ENCODE data around the gene ST3GAL5. TPM values are rescaled to one million over a fixed set of nuclear protein-coding genes. Genes with fewer than 3 reads are reported as not detected.

ST3GAL5 gene
- total RNA-seq, 5 donors from 2014 or later (not counting 1 experiment from before 2014, with no cell fraction given), result 22.8 to 56.2 (median 31.9) TPM

GRCh38 chr2:85799215-85799956 lies 89.4 kb downstream of the ST3GAL5 start:
- H3K27me3 ChIP-seq (replicated peaks in 1 of 2; ENCODE audit: control insufficient read depth in 2 of 2, extremely low read depth in 1 of 2, insufficient read depth in 2 of 2, low read length in 1 of 2), result peaks cover 0 to 34% of the 10 kb centered on the region in 2 experiments
- DNase-seq (peak in 1 of 35 experiments; percentile 10), ATAC-seq (replicated peaks in 1 of 4) (no peak)
- 83% methylated on average over 7 of the region's 11 CpGs for WGBS (ENCODE audit: insufficient coverage)
- H3K4me1 Mint-ChIP-seq, result peaks cover 8 to 9% (median 9%) of the 10 kb centered on the region in 3 donors
- no peaks in the 10 kb centered on the region for H3K9me3 ChIP-seq
- H3K27me3 Mint-ChIP-seq, result peaks cover 11 to 20% of the 10 kb centered on the region in 2 donors
- H3K27ac Mint-ChIP-seq, result no peak overlapping the region
- H3K36me3 ChIP-seq (ENCODE audit: control insufficient read depth in 2 of 2, extremely low read depth in 1 of 2, insufficient read depth in 1 of 2, low read length in 1 of 2), result no peaks in the 10 kb centered on the region
- H3K4me3 Mint-ChIP-seq, result no peak overlapping the region
- peaks cover 0 to 9% (median 0%) of the 10 kb centered on the region in 3 donors for H3K9me3 Mint-ChIP-seq
- H3K27ac ChIP-seq (ENCODE audit: low read length), result no peak overlapping the region
- H3K36me3 Mint-ChIP-seq, result no peaks in the 10 kb centered on the region
- POLR2A ChIA-PET, result interaction anchor here in 1 of 2 donors (0.6 kb wide), 2 partner anchors 25 to 57 kb away, joined by 3 read pairs; no protein-coding TSS in a partner anchor
- CTCF ChIA-PET, result interaction anchor here in 1 of 2 donors (0.6 kb wide), 1 partner anchor 231 kb away, joined by 3 read pairs; no protein-coding TSS in a partner anchor
- no peak overlapping the region for H3K4me3 ChIP-seq (ENCODE audit: control insufficient read depth in 1 of 2, extremely low read depth in 1 of 2, low read length in 1 of 2)
- peaks cover 6% of the 10 kb centered on the region in 2 experiments for H3K4me1 ChIP-seq (ENCODE audit: control insufficient read depth in 1 of 2, extremely low read depth in 1 of 2, insufficient read depth in 2 of 2, low read length in 2 of 2)

GRCh38 chr2:85797921-85798320 lies 90.9 kb downstream of the ST3GAL5 start:
- Histone ChIP-seq H3K4me1 (ENCODE audit: control insufficient read depth in 1 of 2, extremely low read depth in 1 of 2, insufficient read depth in 2 of 2, low read length in 2 of 2) (no peaks in the 10 kb centered on the region), H3K27ac (ENCODE audit: low read length) (no peak overlapping the region), H3K27me3 (replicated peaks in 1 of 2; ENCODE audit: control insufficient read depth in 2 of 2, extremely low read depth in 1 of 2, insufficient read depth in 2 of 2, low read length in 1 of 2) (peaks cover 0 to 38% of the 10 kb centered on the region in 2 experiments), H3K9me3 (no peaks in the 10 kb centered on the region), H3K36me3 (ENCODE audit: control insufficient read depth in 2 of 2, extremely low read depth in 1 of 2, insufficient read depth in 1 of 2, low read length in 1 of 2) (no peaks in the 10 kb centered on the region), H3K4me3 (ENCODE audit: control insufficient read depth in 1 of 2, extremely low read depth in 1 of 2, low read length in 1 of 2) (no peak overlapping the region)
- DNase-seq, result no peak
- no peak overlapping the region for H3K27ac Mint-ChIP-seq
- CTCF ChIA-PET, result no interaction called here
- no peaks in the 10 kb centered on the region for H3K36me3 Mint-ChIP-seq
- 89% methylated on average over 3 of the region's 6 CpGs for WGBS (ENCODE audit: insufficient coverage)
- H3K4me3 Mint-ChIP-seq, result no peak overlapping the region
- no peaks in the 10 kb centered on the region for H3K4me1 Mint-ChIP-seq
- no peak for ATAC-seq (replicated peaks in 1 of 4)
- POLR2A ChIA-PET, result no interaction called here
- H3K9me3 Mint-ChIP-seq, result peaks cover 0 to 9% (median 0%) of the 10 kb centered on the region in 3 donors
- peaks cover 11 to 24% of the 10 kb centered on the region in 2 donors for H3K27me3 Mint-ChIP-seq

GRCh38 chr2:85797263-85797660 lies 91.5 kb downstream of the ST3GAL5 start:
- ChIA-PET POLR2A (no interaction called here), CTCF (no interaction called here)
- Histone ChIP-seq H3K36me3 (ENCODE audit: control insufficient read depth in 2 of 2, extremely low read depth in 1 of 2, insufficient read depth in 1 of 2, low read length in 1 of 2) (no peaks in the 10 kb centered on the region), H3K4me1 (ENCODE audit: control insufficient read depth in 1 of 2, extremely low read depth in 1 of 2, insufficient read depth in 2 of 2, low read length in 2 of 2) (no peaks in the 10 kb centered on the region), H3K27ac (ENCODE audit: low read length) (no peak overlapping the region), H3K27me3 (replicated peaks in 1 of 2; ENCODE audit: control insufficient read depth in 2 of 2, extremely low read depth in 1 of 2, insufficient read depth in 2 of 2, low read length in 1 of 2) (peaks cover 0 to 40% of the 10 kb centered on the region in 2 experiments), H3K4me3 (ENCODE audit: control insufficient read depth in 1 of 2, extremely low read depth in 1 of 2, low read length in 1 of 2) (no peak overlapping the region), H3K9me3 (no peaks in the 10 kb centered on the region)
- 80% methylated on average over 12 of the region's 13 CpGs for WGBS (ENCODE audit: insufficient coverage)
- no peak overlapping the region for H3K27ac Mint-ChIP-seq
- H3K4me1 Mint-ChIP-seq, result no peaks in the 10 kb centered on the region
- H3K9me3 Mint-ChIP-seq, result peaks cover 0 to 9% (median 0%) of the 10 kb centered on the region in 3 donors
- no peak overlapping the region for H3K4me3 Mint-ChIP-seq
- H3K27me3 Mint-ChIP-seq, result peaks cover 15 to 29% of the 10 kb centered on the region in 2 donors
- DNase-seq (no peak), ATAC-seq (replicated peaks in 1 of 4) (no peak)
- no peaks in the 10 kb centered on the region for H3K36me3 Mint-ChIP-seq

GRCh38 chr2:85796341-85797262 lies 92.2 kb downstream of the ST3GAL5 start:
- H3K27me3 Mint-ChIP-seq, result peaks cover 19 to 33% of the 10 kb centered on the region in 2 donors
- H3K36me3 Mint-ChIP-seq, result no peaks in the 10 kb centered on the region
- H3K4me1 Mint-ChIP-seq, result no peaks in the 10 kb centered on the region
- peaks cover 0 to 9% (median 0%) of the 10 kb centered on the region in 3 donors for H3K9me3 Mint-ChIP-seq
- H3K27me3 ChIP-seq (replicated peaks in 1 of 2; ENCODE audit: control insufficient read depth in 2 of 2, extremely low read depth in 1 of 2, insufficient read depth in 2 of 2, low read length in 1 of 2), result peaks cover 0 to 45% of the 10 kb centered on the region in 2 experiments
- ChIA-PET CTCF (no interaction called here), POLR2A (no interaction called here)
- no peaks in the 10 kb centered on the region for H3K36me3 ChIP-seq (ENCODE audit: control insufficient read depth in 2 of 2, extremely low read depth in 1 of 2, insufficient read depth in 1 of 2, low read length in 1 of 2)
- H3K4me3 ChIP-seq (ENCODE audit: control insufficient read depth in 1 of 2, extremely low read depth in 1 of 2, low read length in 1 of 2), result no peak overlapping the region
- peak overlapping the region in 1 of 2 donors; percentile 29 for H3K27ac Mint-ChIP-seq
- DNase-seq (no peak), ATAC-seq (replicated peaks in 1 of 4) (no peak)
- H3K4me3 Mint-ChIP-seq, result no peak overlapping the region
- no peaks in the 10 kb centered on the region for H3K4me1 ChIP-seq (ENCODE audit: control insufficient read depth in 1 of 2, extremely low read depth in 1 of 2, insufficient read depth in 2 of 2, low read length in 2 of 2)
- no peaks in the 10 kb centered on the region for H3K9me3 ChIP-seq
- 87% methylated on average over 22 of the region's 22 CpGs for WGBS (ENCODE audit: insufficient coverage)
- no peak overlapping the region for H3K27ac ChIP-seq (ENCODE audit: low read length)

- WGBS (ENCODE audit: insufficient coverage), result 81% methylated on average over 6 of the region's 6 CpGs
- Mint-ChIP-seq H3K27ac (peak overlapping the region in 1 of 2 donors; percentile 29), H3K36me3 (no peaks in the 10 kb centered on the region), H3K9me3 (peaks cover 0 to 4% (median 0%) of the 10 kb centered on the region in 3 donors), H3K4me1 (no peaks in the 10 kb centered on the region), H3K4me3 (no peak overlapping the region), H3K27me3 (peaks cover 19 to 37% of the 10 kb centered on the region in 2 donors)
- Histone ChIP-seq H3K36me3 (ENCODE audit: control insufficient read depth in 2 of 2, extremely low read depth in 1 of 2, insufficient read depth in 1 of 2, low read length in 1 of 2) (no peaks in the 10 kb centered on the region), H3K27me3 (replicated peaks in 1 of 2; ENCODE audit: control insufficient read depth in 2 of 2, extremely low read depth in 1 of 2, insufficient read depth in 2 of 2, low read length in 1 of 2) (peaks cover 0 to 46% of the 10 kb centered on the region in 2 experiments), H3K27ac (ENCODE audit: low read length) (no peak overlapping the region), H3K9me3 (no peaks in the 10 kb centered on the region), H3K4me3 (ENCODE audit: control insufficient read depth in 1 of 2, extremely low read depth in 1 of 2, low read length in 1 of 2) (no peak overlapping the region), H3K4me1 (ENCODE audit: control insufficient read depth in 1 of 2, extremely low read depth in 1 of 2, insufficient read depth in 2 of 2, low read length in 2 of 2) (no peaks in the 10 kb centered on the region)
- CTCF ChIA-PET, result no interaction called here
- ATAC-seq (replicated peaks in 1 of 4) (no peak), DNase-seq (no peak)
- POLR2A ChIA-PET, result no interaction called here
Measured at GRCh38 chr2:85796046-85796340, 92.8 kb downstream of the ST3GAL5 start.

- no peaks in the 10 kb centered on the region for H3K4me1 Mint-ChIP-seq
Measured at GRCh38 chr2:85795331-85796045, 93.3 kb downstream of the ST3GAL5 start.

More at GRCh38 chr2:85795331-85796045, 93.3 kb downstream of the ST3GAL5 start:
- DNase-seq, result no peak
- WGBS (ENCODE audit: insufficient coverage), result 78% methylated on average over 20 of the region's 20 CpGs
- Histone ChIP-seq H3K27ac (ENCODE audit: low read length) (no peak overlapping the region), H3K36me3 (ENCODE audit: control insufficient read depth in 2 of 2, extremely low read depth in 1 of 2, insufficient read depth in 1 of 2, low read length in 1 of 2) (no peaks in the 10 kb centered on the region), H3K4me1 (ENCODE audit: control insufficient read depth in 1 of 2, extremely low read depth in 1 of 2, insufficient read depth in 2 of 2, low read length in 2 of 2) (no peaks in the 10 kb centered on the region), H3K9me3 (no peaks in the 10 kb centered on the region), H3K27me3 (replicated peaks in 1 of 2; ENCODE audit: control insufficient read depth in 2 of 2, extremely low read depth in 1 of 2, insufficient read depth in 2 of 2, low read length in 1 of 2) (peaks cover 0 to 48% of the 10 kb centered on the region in 2 experiments), H3K4me3 (ENCODE audit: control insufficient read depth in 1 of 2, extremely low read depth in 1 of 2, low read length in 1 of 2) (no peak overlapping the region)
- H3K36me3 Mint-ChIP-seq, result no peaks in the 10 kb centered on the region
- H3K27ac Mint-ChIP-seq, result no peak overlapping the region
- no peak for ATAC-seq (replicated peaks in 1 of 4)
- H3K27me3 Mint-ChIP-seq, result peaks cover 19 to 39% of the 10 kb centered on the region in 2 donors
- CTCF ChIA-PET, result no interaction called here
- no peaks in the 10 kb centered on the region for H3K9me3 Mint-ChIP-seq
- H3K4me3 Mint-ChIP-seq, result no peak overlapping the region
- POLR2A ChIA-PET, result interaction anchor here in 1 of 2 donors (0.6 kb wide), 1 partner anchor 808 kb away, joined by 3 read pairs; no protein-coding TSS in a partner anchor

Measured in T-cell (primary cell).